ENCODE data around the gene DENND2C.

The DENND2C gene

DNA sequence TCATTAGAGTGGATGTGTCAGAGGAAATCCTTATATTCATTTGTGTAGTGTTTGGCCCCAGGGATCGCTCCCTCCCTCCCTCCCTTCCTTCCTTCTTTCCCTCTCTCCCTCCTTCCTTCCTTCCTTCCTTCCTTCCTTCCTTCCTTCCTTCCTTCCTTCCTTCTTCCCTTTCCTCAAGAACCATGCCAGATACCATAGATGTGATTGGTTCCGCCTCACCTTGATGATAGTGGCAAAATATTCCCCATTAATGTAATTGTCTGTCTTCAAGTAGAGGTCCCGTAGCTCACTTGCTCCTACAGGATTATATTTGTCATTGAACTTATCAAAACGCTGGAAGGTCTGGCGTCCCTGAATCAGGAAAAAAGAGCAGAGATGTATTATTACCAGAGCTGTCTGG, 7.8 kb upstream of the DENND2C start:
- DNase-seq (ENCODE audit: low read depth, low spot score) = no peak
- no peak overlapping the region for H3K4me3 ChIP-seq (ENCODE audit: insufficient read length, low read depth)
- no peaks in the 10 kb centered on the region for H3K4me1 ChIP-seq (ENCODE audit: insufficient read depth, insufficient read length)
- TF ChIP-seq YY1 (IDR thresholded peaks at IDR 0.05; ENCODE audit: insufficient read depth, insufficient read length) (no peak), ZNF274 (IDR thresholded peaks at IDR 0.05; ENCODE audit: low read depth, low read length) (no peak), SUZ12 (IDR thresholded peaks at IDR 0.05; ENCODE audit: extremely low read depth, insufficient read depth, insufficient read length) (no peak)
- H3K9ac ChIP-seq (ENCODE audit: insufficient read length, low read depth) = no peak overlapping the region
- no peaks in the 10 kb centered on the region for H3K9me3 ChIP-seq (ENCODE audit: insufficient read depth, low read length)
- H3K36me3 ChIP-seq (ENCODE audit: insufficient read depth, insufficient read length, low read length) = no peaks in the 10 kb centered on the region
- no peaks in the 10 kb centered on the region for H3K27me3 ChIP-seq (ENCODE audit: insufficient read depth, insufficient read length)

DNA sequence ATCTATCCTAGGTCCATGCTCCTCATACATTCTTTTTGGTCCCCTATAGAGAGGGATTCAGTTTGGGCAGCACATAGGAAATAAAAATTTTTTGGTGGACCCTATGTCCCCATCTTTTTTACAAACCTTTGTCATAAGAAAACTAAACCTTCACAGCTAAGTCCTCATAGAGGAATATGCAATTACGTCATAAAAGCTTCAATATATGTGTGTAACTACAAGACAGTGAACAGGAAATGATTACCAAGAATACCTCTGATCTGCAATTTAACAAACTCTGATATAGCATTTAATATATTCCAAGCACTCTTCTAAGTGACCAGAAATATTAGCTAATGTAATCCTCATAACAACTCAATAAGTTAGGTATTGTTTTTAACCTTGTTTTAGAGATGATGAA, 6.3 kb upstream of the DENND2C start:
- H3K4me1 ChIP-seq (ENCODE audit: insufficient read depth, insufficient read length) = no peaks in the 10 kb centered on the region
- TF ChIP-seq YY1 (IDR thresholded peaks at IDR 0.05; ENCODE audit: insufficient read depth, insufficient read length) = no peak
- no peak for TF ChIP-seq ZNF274 (IDR thresholded peaks at IDR 0.05; ENCODE audit: low read depth, low read length)
- no peak for TF ChIP-seq SUZ12 (IDR thresholded peaks at IDR 0.05; ENCODE audit: extremely low read depth, insufficient read depth, insufficient read length)
- no peak overlapping the region for H3K4me3 ChIP-seq (ENCODE audit: insufficient read length, low read depth)
- peaks cover 4% of the 10 kb centered on the region for H3K27me3 ChIP-seq (ENCODE audit: insufficient read depth, insufficient read length)
- no peak overlapping the region for H3K9ac ChIP-seq (ENCODE audit: insufficient read length, low read depth)
- no peaks in the 10 kb centered on the region for H3K9me3 ChIP-seq (ENCODE audit: insufficient read depth, low read length)
- no peak for DNase-seq (ENCODE audit: low read depth, low spot score)
- no peaks in the 10 kb centered on the region for H3K36me3 ChIP-seq (ENCODE audit: insufficient read depth, insufficient read length, low read length)

- H3K4me1 ChIP-seq (ENCODE audit: insufficient read depth, insufficient read length) = no peaks in the 10 kb centered on the region
- H3K36me3 ChIP-seq (ENCODE audit: insufficient read depth, insufficient read length, low read length) = no peaks in the 10 kb centered on the region
- H3K9me3 ChIP-seq (ENCODE audit: insufficient read depth, low read length) = no peaks in the 10 kb centered on the region
- no peak overlapping the region for H3K9ac ChIP-seq (ENCODE audit: insufficient read length, low read depth)
- no peak for TF ChIP-seq ZNF274 (IDR thresholded peaks at IDR 0.05; ENCODE audit: low read depth, low read length)
- TF ChIP-seq SUZ12 (IDR thresholded peaks at IDR 0.05; ENCODE audit: extremely low read depth, insufficient read depth, insufficient read length) = no peak
- no peak for TF ChIP-seq YY1 (IDR thresholded peaks at IDR 0.05; ENCODE audit: insufficient read depth, insufficient read length)
- H3K27me3 ChIP-seq (ENCODE audit: insufficient read depth, insufficient read length) = peaks cover 22% of the 10 kb centered on the region
- no peak for DNase-seq (ENCODE audit: low read depth, low spot score)
- no peak overlapping the region for H3K4me3 ChIP-seq (ENCODE audit: insufficient read length, low read depth)
Measured at GRCh38 chr1:114671939-114672275, 2.1 kb upstream of the DENND2C start.

GRCh38 chr1:114671011-114671938, 1.4 kb upstream of the DENND2C start:
- Histone ChIP-seq H3K9me3 (ENCODE audit: insufficient read depth, low read length) (no peaks in the 10 kb centered on the region), H3K36me3 (ENCODE audit: insufficient read depth, insufficient read length, low read length) (no peaks in the 10 kb centered on the region), H3K27me3 (ENCODE audit: insufficient read depth, insufficient read length) (peaks cover 27% of the 10 kb centered on the region), H3K4me1 (ENCODE audit: insufficient read depth, insufficient read length) (no peaks in the 10 kb centered on the region), H3K4me3 (ENCODE audit: insufficient read length, low read depth) (no peak overlapping the region), H3K9ac (ENCODE audit: insufficient read length, low read depth) (no peak overlapping the region)
- TF ChIP-seq SUZ12 (IDR thresholded peaks at IDR 0.05; ENCODE audit: extremely low read depth, insufficient read depth, insufficient read length) (no peak), YY1 (IDR thresholded peaks at IDR 0.05; ENCODE audit: insufficient read depth, insufficient read length) (no peak), ZNF274 (IDR thresholded peaks at IDR 0.05; ENCODE audit: low read depth, low read length) (no peak)
- no peak for DNase-seq (ENCODE audit: low read depth, low spot score)

DNA sequence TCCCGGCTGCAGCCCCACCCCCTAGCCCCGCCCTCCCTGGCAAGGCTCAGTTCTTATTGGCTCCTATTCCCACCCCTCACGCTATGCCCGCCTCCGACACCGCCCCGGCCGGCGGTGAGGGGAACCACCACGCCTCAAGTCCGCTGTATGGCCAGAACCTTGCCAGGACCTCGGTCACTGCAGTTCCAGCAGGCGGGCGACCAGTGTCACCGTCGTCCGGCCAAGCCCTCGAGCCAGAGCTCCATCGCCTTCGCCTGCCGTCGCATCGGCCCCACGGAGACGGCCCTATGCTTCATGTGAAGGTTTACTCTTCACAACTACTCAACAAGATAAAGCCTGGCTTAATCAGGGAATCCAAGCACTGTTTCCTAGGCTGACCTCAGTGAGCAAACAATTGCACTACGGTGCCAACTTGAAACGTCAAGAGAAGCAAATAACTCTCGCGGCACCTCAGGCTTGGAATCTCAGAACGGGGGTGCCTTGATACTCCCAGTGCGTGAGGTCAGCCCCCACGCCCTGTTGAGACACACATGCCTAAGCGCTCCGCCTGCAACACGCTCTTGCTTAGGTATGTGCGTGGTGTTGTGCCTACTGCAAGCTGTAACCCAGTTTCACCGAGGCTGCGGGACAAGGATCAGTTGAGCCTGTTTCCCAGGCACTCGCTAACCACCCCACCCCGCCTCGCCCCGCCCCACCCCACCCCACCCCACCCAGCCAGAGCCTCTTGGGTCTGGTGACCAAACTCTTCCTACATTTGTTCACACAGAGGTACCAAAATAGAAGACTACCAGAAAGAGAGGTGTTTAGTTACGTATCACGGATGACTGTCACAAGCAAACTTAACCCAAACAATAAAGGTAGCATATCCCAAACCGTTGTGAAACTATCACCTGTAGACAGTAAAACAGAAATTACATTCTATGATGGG, 498 bp upstream of the DENND2C start:
- H3K4me3 ChIP-seq (ENCODE audit: insufficient read length, low read depth) = peak overlapping the region; percentile 78
- peak overlapping the region; percentile 76 for H3K9ac ChIP-seq (ENCODE audit: insufficient read length, low read depth)
- no peaks in the 10 kb centered on the region for H3K4me1 ChIP-seq (ENCODE audit: insufficient read depth, insufficient read length)
- H3K9me3 ChIP-seq (ENCODE audit: insufficient read depth, low read length) = no peaks in the 10 kb centered on the region
- peak; percentile 91 for DNase-seq (ENCODE audit: low read depth, low spot score)
- no peaks in the 10 kb centered on the region for H3K36me3 ChIP-seq (ENCODE audit: insufficient read depth, insufficient read length, low read length)
- TF ChIP-seq SUZ12 (IDR thresholded peaks at IDR 0.05; ENCODE audit: extremely low read depth, insufficient read depth, insufficient read length) (no peak), ZNF274 (IDR thresholded peaks at IDR 0.05; ENCODE audit: low read depth, low read length) (no peak), YY1 (IDR thresholded peaks at IDR 0.05; ENCODE audit: insufficient read depth, insufficient read length) (no peak)
- H3K27me3 ChIP-seq (ENCODE audit: insufficient read depth, insufficient read length) = peaks cover 27% of the 10 kb centered on the region

- peak overlapping the region; percentile 78 for H3K4me3 ChIP-seq (ENCODE audit: insufficient read length, low read depth)
- H3K4me1 ChIP-seq (ENCODE audit: insufficient read depth, insufficient read length) = no peaks in the 10 kb centered on the region
- no peak for DNase-seq (ENCODE audit: low read depth, low spot score)
- H3K9ac ChIP-seq (ENCODE audit: insufficient read length, low read depth) = peak overlapping the region; percentile 83
- TF ChIP-seq YY1 (IDR thresholded peaks at IDR 0.05; ENCODE audit: insufficient read depth, insufficient read length) (no peak), ZNF274 (IDR thresholded peaks at IDR 0.05; ENCODE audit: low read depth, low read length) (no peak)
- H3K36me3 ChIP-seq (ENCODE audit: insufficient read depth, insufficient read length, low read length) = no peaks in the 10 kb centered on the region
- peaks cover 27% of the 10 kb centered on the region for H3K27me3 ChIP-seq (ENCODE audit: insufficient read depth, insufficient read length)
- no peaks in the 10 kb centered on the region for H3K9me3 ChIP-seq (ENCODE audit: insufficient read depth, low read length)
Measured at GRCh38 chr1:114668784-114669561, 876 bp downstream of the DENND2C start.

Measured in NT2/D1 (cell line).